Lung (tissue), 12 donors: ENCODE results near the gene AHDC1. TPM values are rescaled to one million over a fixed set of nuclear protein-coding genes. Genes with fewer than 3 reads are reported as not detected.

Source experiments
- ATAC-seq: fragments of 200-7000 bp; cut with Tn5 transposase; one replicate; pipeline ENCODE4 v1.9.1; 2020; ENCODE audit warnings: moderate number of reproducible peaks; ENCODE audit not compliant: insufficient read depth, low FRiP score
- DNase-seq, 3 donors: peaks; one replicate each; pipeline ENCODE4 v3.0.0-alpha.2; 2013 to 2017
- H3K27ac ChIP-seq, 2 donors: one replicate each; pipeline ENCODE4 v1.5.1; 2013; ENCODE audit warnings: mild to moderate bottlenecking in 2 of 2, moderate library complexity in 2 of 2, control low read depth in 1 of 2, inconsistent platforms in 1 of 2, low read depth in 1 of 2, low read length in 1 of 2
- H3K27me3 ChIP-seq, 3 donors: one replicate each; pipeline ENCODE4 v1.5.1; 2013; ENCODE audit warnings: low read length in 2 of 3; ENCODE audit not compliant: control insufficient read depth in 3 of 3, insufficient read depth in 3 of 3
- H3K36me3 ChIP-seq, 4 donors: one replicate each; pipeline ENCODE4 v1.5.1; 2013; ENCODE audit warnings: low read length in 4 of 4, mild to moderate bottlenecking in 1 of 4, moderate library complexity in 1 of 4; ENCODE audit not compliant: control insufficient read depth in 4 of 4, insufficient read depth in 4 of 4
- H3K4me1 ChIP-seq, 5 donors: one replicate each; pipeline ENCODE4 v1.5.1; 2013; ENCODE audit warnings: low read length in 5 of 5, mild to moderate bottlenecking in 2 of 5, moderate library complexity in 1 of 5; ENCODE audit not compliant: control insufficient read depth in 5 of 5, insufficient read depth in 5 of 5
- H3K4me3 ChIP-seq: one replicate; pipeline ENCODE4 v1.5.1; 2013; ENCODE audit warnings: mild to moderate bottlenecking, control low read depth, moderate library complexity
- H3K9ac ChIP-seq, 2 donors: one replicate each; pipeline ENCODE4 v1.5.1; 2013; ENCODE audit warnings: low read length in 2 of 2, control low read depth in 1 of 2; ENCODE audit not compliant: insufficient read depth in 1 of 2
- H3K9me3 ChIP-seq, 4 donors: one replicate each; pipeline ENCODE4 v1.5.1; 2013; ENCODE audit warnings: low read length in 3 of 4, mild to moderate bottlenecking in 1 of 4, moderate library complexity in 1 of 4; ENCODE audit not compliant: control insufficient read depth in 4 of 4, insufficient read depth in 3 of 4
- CTCF ChIP-seq: IDR thresholded peaks from 2 replicates; pipeline ENCODE4 v1.5.1; 2012; ENCODE audit warnings: mild to moderate bottlenecking; ENCODE audit errors: control extremely low read depth, extremely low read depth
- WGBS, 2 donors: extraction: QIAGEN DNeasy Blood & Tissue Kit; methylation state at CpG; one replicate each; pipeline ENCODE4 v1.1.7; 2013; 5-methylcytosine and 5-hydroxymethylcytosine counted together
- polyA plus RNA-seq, 2 donors: library from polyadenylated mRNA; stranded (reverse); fragments of 200-250 nt; gene quantifications; one replicate each; pipeline ENCODE4 v1.2.1, GENCODE V29; 2013
- total RNA-seq, 2 donors: library from RNA; depleted of rRNA in 1 of 2; stranded (reverse); fragments of >200 nt in 1 of 2; gene quantifications; one replicate each; pipeline ENCODE4 v1.2.1, GENCODE V29; 2014 to 2021
- donor health status: control.
- donor health status: control.
- donor health status: Bipolar disorder and iron deficiency.
- donor health status: healthy.
- donor health status: DM: yes; HTN: yes; CAD: no.

Gene AHDC1
- total and polyA plus RNA-seq, 4 donors, result 10.3 to 37.9 (median 21.8) TPM

DNA sequence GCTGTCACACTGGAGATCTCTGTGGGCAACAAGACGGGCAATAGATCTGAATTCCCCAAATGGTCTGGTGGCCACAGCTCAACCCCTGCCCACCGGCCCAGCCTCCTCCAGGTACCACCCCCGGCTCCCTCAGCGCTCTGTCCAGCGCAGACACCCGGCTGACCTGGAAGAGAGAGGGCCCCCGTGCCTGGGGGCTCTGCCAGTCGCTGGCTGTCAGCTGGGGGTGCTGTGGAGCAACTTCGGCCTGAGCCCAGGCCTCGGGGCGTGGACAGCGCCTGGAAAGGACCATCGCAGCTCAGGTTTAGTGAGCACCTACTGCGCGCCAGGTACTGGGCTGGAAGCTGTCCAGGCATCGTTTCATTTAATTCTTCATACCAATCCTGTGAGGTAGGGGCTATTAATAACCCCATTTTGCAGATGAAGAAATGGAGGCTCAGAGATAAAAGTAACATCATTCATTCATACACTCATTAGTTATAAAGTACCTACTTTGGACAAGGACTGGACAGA is 51.0 kb downstream of the AHDC1 start:
- no peak overlapping the region for H3K27ac ChIP-seq
- peaks cover 10 to 45% (median 21%) of the 10 kb centered on the region in 4 donors for H3K36me3 ChIP-seq
- 91 to 94% methylated on average over 16 of the region's 16 CpGs for WGBS, 2 donors

DNA sequence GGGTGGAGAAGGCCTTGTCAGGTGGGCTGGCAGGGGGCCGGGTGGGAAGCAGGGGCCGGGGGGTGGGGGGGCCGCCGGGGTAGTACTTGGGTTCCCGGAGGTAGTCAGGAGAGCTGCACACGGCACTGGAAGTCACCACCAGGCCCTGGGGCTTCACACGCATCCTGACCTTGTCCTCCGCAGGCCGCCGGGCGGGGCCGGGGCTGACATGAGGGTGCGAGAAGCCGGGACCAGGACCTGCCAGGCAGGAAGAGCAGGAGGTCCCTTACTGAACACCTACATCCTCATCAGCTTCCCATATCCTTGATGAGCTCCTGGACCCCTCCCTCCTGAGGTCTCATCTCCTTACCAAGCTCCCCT is 52.0 kb downstream of the AHDC1 start:
- ATAC-seq (no peak), DNase-seq (no peak)
- WGBS, 2 donors, result 92 to 96% methylated on average over 11 to 14 of the region's 14 CpGs
- Histone ChIP-seq H3K27ac (no peak overlapping the region), H3K27me3 (no peaks in the 10 kb centered on the region), H3K9me3 (no peaks in the 10 kb centered on the region), H3K36me3 (peaks cover 10 to 53% (median 25%) of the 10 kb centered on the region in 4 donors), H3K4me3 (no peak overlapping the region), H3K9ac (no peak overlapping the region), H3K4me1 (peaks cover 3 to 13% (median 5%) of the 10 kb centered on the region in 5 donors)
- TF ChIP-seq CTCF, result no peak

More for the DNA sequence above, 51.0 kb downstream of the AHDC1 start:
- H3K4me3 ChIP-seq, result no peak overlapping the region
- no peak overlapping the region for H3K9ac ChIP-seq
- no peak for TF ChIP-seq CTCF
- H3K4me1 ChIP-seq, result peaks cover 4 to 18% (median 9%) of the 10 kb centered on the region in 5 donors
- H3K27me3 ChIP-seq, result no peaks in the 10 kb centered on the region
- no peaks in the 10 kb centered on the region for H3K9me3 ChIP-seq
- ATAC-seq (no peak), DNase-seq (no peak)

DNA sequence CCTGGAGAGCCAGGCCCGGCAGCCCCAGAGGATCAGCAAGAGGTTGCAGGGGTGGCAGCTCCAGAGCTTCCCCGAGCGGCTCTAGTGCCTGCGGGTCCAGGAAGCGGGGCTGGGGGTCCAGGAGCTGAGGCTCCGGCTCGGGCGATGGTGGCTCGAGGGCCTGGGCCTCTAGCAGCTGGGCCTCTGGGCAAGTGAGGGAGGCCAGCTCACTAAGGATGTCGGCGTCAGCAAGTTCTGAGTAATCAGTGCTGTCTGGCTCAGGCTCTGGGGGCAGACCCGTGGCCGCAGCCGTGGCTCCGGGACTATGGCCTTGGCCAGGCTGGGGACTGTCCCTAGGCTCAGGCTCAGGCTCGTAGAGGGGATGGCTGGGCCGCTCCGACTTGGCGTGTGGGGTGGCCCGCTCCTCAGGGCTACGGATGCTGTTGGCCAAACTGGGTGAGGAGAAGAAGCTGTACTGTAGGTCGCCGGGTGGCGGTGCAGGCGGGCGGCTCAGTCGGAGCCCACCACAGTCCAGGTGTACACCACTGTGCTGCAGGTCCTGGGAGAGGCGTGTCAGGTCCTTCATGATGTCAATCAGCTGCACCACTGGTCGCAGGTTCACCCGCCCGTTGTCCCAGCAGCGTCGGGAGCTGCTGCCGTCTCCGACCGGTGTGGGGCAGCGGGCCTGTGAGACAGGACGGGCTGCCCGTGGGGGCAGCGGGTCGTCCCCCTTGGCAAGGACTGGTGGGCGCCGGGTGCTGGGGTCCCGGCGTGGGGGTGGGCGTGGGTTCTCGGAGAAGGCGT is 52.6 kb downstream of the AHDC1 start:
- no peaks in the 10 kb centered on the region for H3K9me3 ChIP-seq
- ATAC-seq (no peak), DNase-seq (no peak)
- no peak overlapping the region for H3K9ac ChIP-seq
- no peak overlapping the region for H3K27ac ChIP-seq
- peaks cover 14 to 53% (median 27%) of the 10 kb centered on the region in 4 donors for H3K36me3 ChIP-seq
- no peak overlapping the region for H3K4me3 ChIP-seq
- no peaks in the 10 kb centered on the region for H3K27me3 ChIP-seq
- WGBS, 2 donors, result 95 to 98% methylated on average over 47 to 48 of the region's 48 CpGs
- peaks cover 2 to 9% (median 3%) of the 10 kb centered on the region in 5 donors for H3K4me1 ChIP-seq
- no peak for TF ChIP-seq CTCF
